Keratinocyte (primary cell): ENCODE data around the gene TPO. TPM values are rescaled to one million over a fixed set of nuclear protein-coding genes. Genes with fewer than 3 reads are reported as not detected.

Experiments used
- DNase-seq: peaks from one replicate; pipeline ENCODE4 v3.0.0-alpha.2; 2011; ENCODE audit warnings: low read depth, missing footprints, low spot score
- FAIRE-seq: peaks from 2 replicates; lab custom pipeline; 2011; peaks lifted over from hg19 to GRCh38; lab: Jason Lieb, UNC
- H2AFZ ChIP-seq: 2 replicates; pipeline ENCODE4 v1.6.0; 2012; ENCODE audit warnings: low read length, control low read depth, inconsistent platforms; ENCODE audit not compliant: control insufficient read depth
- H3K27ac ChIP-seq: 2 replicates; pipeline ENCODE4 v1.5.1; 2011; ENCODE audit warnings: low read length; ENCODE audit not compliant: control insufficient read depth, insufficient read depth
- H3K27me3 ChIP-seq: 3 replicates; pipeline ENCODE4 v1.6.0; 2011; ENCODE audit warnings: low read length; ENCODE audit not compliant: control insufficient read depth, insufficient read depth; ENCODE audit errors: extremely low read depth
- H3K36me3 ChIP-seq, 2 experiments: 2 replicates in 1 of 2; 3 replicates in 1 of 2; pipeline ENCODE4 v1.5.1; 2011; ENCODE audit warnings: low read length in 2 of 2, mild to moderate bottlenecking in 1 of 2; ENCODE audit not compliant: control insufficient read depth in 2 of 2, insufficient read depth in 2 of 2; ENCODE audit errors: extremely low read depth in 1 of 2
- H3K4me1 ChIP-seq: 3 replicates; pipeline ENCODE4 v1.5.1; 2011; ENCODE audit warnings: low read length; ENCODE audit not compliant: control insufficient read depth, insufficient read depth; ENCODE audit errors: extremely low read depth
- H3K4me2 ChIP-seq: 3 replicates; pipeline ENCODE4 v1.6.0; 2011; ENCODE audit warnings: low read depth, low read length; ENCODE audit not compliant: control insufficient read depth, insufficient read depth; ENCODE audit errors: extremely low read depth
- H3K4me3 ChIP-seq, 3 experiments: fragments of 200-600 bp in 1 of 3; sonication (generic) in 1 of 3; 2 replicates in 2 of 3; 3 replicates in 1 of 3; pipeline ENCODE4 v1.5.1; 2011 to 2016; ENCODE audit warnings: low read length in 3 of 3, mild to moderate bottlenecking in 3 of 3, control low read depth in 2 of 3, inconsistent platforms in 1 of 3, low read depth in 1 of 3, mixed read lengths in 1 of 3, mixed run types in 1 of 3, moderate library complexity in 1 of 3; ENCODE audit not compliant: control insufficient read depth in 2 of 3, insufficient read depth in 2 of 3; ENCODE audit errors: extremely low read depth in 1 of 3
- H3K79me2 ChIP-seq: 2 replicates; pipeline ENCODE4 v1.6.0; 2012; ENCODE audit warnings: low read length; ENCODE audit not compliant: control insufficient read depth, insufficient read depth
- H3K9ac ChIP-seq: 3 replicates; pipeline ENCODE4 v1.6.0; 2011; ENCODE audit warnings: low read length; ENCODE audit not compliant: control insufficient read depth, insufficient read depth; ENCODE audit errors: extremely low read depth
- H3K9me1 ChIP-seq: 3 replicates; pipeline ENCODE4 v1.6.0; 2011; ENCODE audit warnings: low read length; ENCODE audit not compliant: control insufficient read depth, insufficient read depth; ENCODE audit errors: extremely low read depth
- H3K9me3 ChIP-seq: 2 replicates; pipeline ENCODE4 v1.5.1; 2012; ENCODE audit warnings: low read depth, low read length; ENCODE audit not compliant: control insufficient read depth
- H4K20me1 ChIP-seq: 3 replicates; pipeline ENCODE4 v1.6.0; 2011; ENCODE audit warnings: low read length; ENCODE audit not compliant: control insufficient read depth, insufficient read depth; ENCODE audit errors: extremely low read depth
- EZH2 ChIP-seq: IDR thresholded peaks from one replicate; pipeline ENCODE4 v1.6.1; 2012; ENCODE audit warnings: inconsistent platforms, mild to moderate bottlenecking, low read length, moderate library complexity
- dilution Hi-C: fragments of 300-500 bp; cut with MboI; formaldehyde crosslinking; loops from one replicate; pipeline ENCODE4 v1.7.0; 2020; ENCODE audit warnings: low sequenced_read_pairs; ENCODE audit not compliant: extremely low pct_ligation_motif_present
- polyA plus RNA-seq, 5 experiments: library from polyadenylated mRNA; depleted of rRNA in 3 of 5; stranded (reverse) in 3 of 5; stranded (forward) in 1 of 5; unstranded in 1 of 5; fragments of >200 nt; gene quantifications; 1 replicate in 1 of 5; 2 replicates in 3 of 5; 3 replicates in 1 of 5; pipeline versions ENCODE4 v1.2.1 to v1.2.3, GENCODE V29; 2011 to 2012; ENCODE audit warnings: missing spikeins in 2 of 5, low read depth in 1 of 5, low replicate concordance in 1 of 5
- TF ChIP-seq, protein P1 (sequence below), 3 experiments: IDR thresholded peaks in 1 of 3; conservative IDR thresholded peaks in 1 of 3; optimal IDR thresholded peaks in 1 of 3; 2 replicates in 2 of 3; 3 replicates in 1 of 3; pipeline versions ENCODE3 to v1.5.1; 2011; ENCODE audit warnings: low read length in 3 of 3, mild to moderate bottlenecking in 3 of 3, moderate library complexity in 2 of 3, control low read depth in 1 of 3, inconsistent platforms in 1 of 3; ENCODE audit not compliant: insufficient read depth in 2 of 3; ENCODE audit errors: extremely low read depth in 1 of 3

The TPO gene
- polyA plus RNA-seq, 1 donor (not counting 4 experiments of a cell fraction or from before 2014, with no cell fraction given), result 0.07 TPM

DNA sequence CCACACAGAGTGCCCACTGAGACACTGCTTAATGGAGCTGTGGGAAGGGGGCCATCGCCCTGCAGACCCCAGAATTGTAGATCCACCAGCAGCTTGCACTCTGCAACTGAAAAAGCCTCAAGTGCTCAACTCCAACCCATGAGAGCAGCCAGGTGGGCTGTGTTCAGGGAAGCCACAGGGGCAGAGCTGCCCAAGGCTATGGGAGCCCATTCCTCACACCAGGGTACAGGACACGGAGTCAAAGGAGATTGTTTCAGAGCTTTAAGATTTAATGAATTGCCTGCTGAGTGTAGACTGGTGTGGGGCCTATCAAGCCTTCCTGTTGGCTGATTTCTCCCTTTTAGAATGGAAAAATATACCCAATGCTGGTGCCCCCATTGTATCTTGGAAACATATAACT lies 17.2 kb downstream of the TPO start:
- TF ChIP-seq, protein P1, sequence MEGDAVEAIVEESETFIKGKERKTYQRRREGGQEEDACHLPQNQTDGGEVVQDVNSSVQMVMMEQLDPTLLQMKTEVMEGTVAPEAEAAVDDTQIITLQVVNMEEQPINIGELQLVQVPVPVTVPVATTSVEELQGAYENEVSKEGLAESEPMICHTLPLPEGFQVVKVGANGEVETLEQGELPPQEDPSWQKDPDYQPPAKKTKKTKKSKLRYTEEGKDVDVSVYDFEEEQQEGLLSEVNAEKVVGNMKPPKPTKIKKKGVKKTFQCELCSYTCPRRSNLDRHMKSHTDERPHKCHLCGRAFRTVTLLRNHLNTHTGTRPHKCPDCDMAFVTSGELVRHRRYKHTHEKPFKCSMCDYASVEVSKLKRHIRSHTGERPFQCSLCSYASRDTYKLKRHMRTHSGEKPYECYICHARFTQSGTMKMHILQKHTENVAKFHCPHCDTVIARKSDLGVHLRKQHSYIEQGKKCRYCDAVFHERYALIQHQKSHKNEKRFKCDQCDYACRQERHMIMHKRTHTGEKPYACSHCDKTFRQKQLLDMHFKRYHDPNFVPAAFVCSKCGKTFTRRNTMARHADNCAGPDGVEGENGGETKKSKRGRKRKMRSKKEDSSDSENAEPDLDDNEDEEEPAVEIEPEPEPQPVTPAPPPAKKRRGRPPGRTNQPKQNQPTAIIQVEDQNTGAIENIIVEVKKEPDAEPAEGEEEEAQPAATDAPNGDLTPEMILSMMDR (optimal IDR thresholded peaks at IDR 0.05 in 1 of 3, IDR thresholded peaks at IDR 0.05 in 1 of 3, conservative IDR thresholded peaks at IDR 0.05 in 1 of 3; ENCODE audit: extremely low read depth in 1 of 3, insufficient read depth in 2 of 3, low read length in 3 of 3), result no peak
- no peak for TF ChIP-seq EZH2

DNA sequence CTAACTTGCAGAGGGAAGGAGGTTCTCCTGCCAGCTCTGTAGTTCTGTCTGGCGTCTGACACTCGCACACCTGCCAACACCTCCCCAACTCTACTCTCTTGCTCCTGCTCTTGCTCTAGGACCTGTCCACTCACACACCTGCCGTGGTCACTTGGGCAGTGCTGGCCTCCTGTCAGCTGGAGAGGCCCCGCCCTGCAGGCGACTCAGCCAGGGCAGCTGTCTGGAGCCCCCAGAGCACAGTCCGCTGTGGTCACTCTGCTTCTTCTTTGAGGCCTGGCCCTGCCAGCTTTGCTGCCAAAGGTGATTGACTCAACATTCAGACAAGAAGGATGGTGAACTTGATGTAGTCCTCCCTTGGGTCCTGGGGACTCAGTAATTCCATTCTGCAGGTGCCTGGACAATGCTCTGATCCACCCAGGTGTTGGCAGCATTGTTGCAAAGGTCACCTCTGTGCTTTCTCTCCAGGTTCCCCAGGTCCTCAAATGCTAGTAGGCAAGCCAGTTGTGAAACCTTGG lies 18.7 kb downstream of the TPO start:
- Histone ChIP-seq H3K36me3 (no peaks in the 10 kb centered on the region), H3K27ac (no peak overlapping the region), H4K20me1 (no peaks in the 10 kb centered on the region), H3K9ac (no peak overlapping the region), H3K4me3 (no peak overlapping the region), H3K27me3 (no peaks in the 10 kb centered on the region), H3K79me2 (no peaks in the 10 kb centered on the region), H3K9me3 (no peaks in the 10 kb centered on the region), H3K4me1 (no peaks in the 10 kb centered on the region), H2AFZ (no peak overlapping the region), H3K9me1 (no peaks in the 10 kb centered on the region), H3K4me2 (no peak overlapping the region)
- FAIRE-seq, result no peak
- dilution Hi-C loops, result no loop called here
- DNase-seq, result no peak
- TF ChIP-seq, protein P1 (optimal IDR thresholded peaks at IDR 0.05 in 1 of 3, IDR thresholded peaks at IDR 0.05 in 1 of 3, conservative IDR thresholded peaks at IDR 0.05 in 1 of 3; ENCODE audit: extremely low read depth in 1 of 3, insufficient read depth in 2 of 3, low read length in 3 of 3), result no peak
- TF ChIP-seq EZH2, result no peak

More for the DNA sequence above, 17.2 kb downstream of the TPO start:
- Histone ChIP-seq H3K4me3 (no peak overlapping the region), H3K27me3 (no peaks in the 10 kb centered on the region), H2AFZ (no peak overlapping the region), H3K9me1 (no peaks in the 10 kb centered on the region), H3K36me3 (no peaks in the 10 kb centered on the region), H3K79me2 (no peaks in the 10 kb centered on the region), H4K20me1 (no peaks in the 10 kb centered on the region), H3K4me2 (no peak overlapping the region), H3K4me1 (no peaks in the 10 kb centered on the region), H3K27ac (no peak overlapping the region), H3K9me3 (no peaks in the 10 kb centered on the region), H3K9ac (no peak overlapping the region)
- DNase-seq, result no peak
- dilution Hi-C loops, result no loop called here
- FAIRE-seq, result no peak
